Stimulated activated CD4-positive, alpha-beta T cell treated with anti-CD3 and anti-CD28 coated beads, Interleukin-1b, Interleukin-23, amount 100 ng/mL, for 4 hours (primary cell): ENCODE data around the gene ASCL5.
A peak's percentile ranks its signal among the peaks of the same experiment; 100 is the strongest.

ENCODE experiments used
- DNase-seq, 2 donors: peaks; one replicate each; pipeline ENCODE4 v3.0.0-alpha.2; 2020; ENCODE audit warnings: low read depth in 2 of 2

ASCL5 gene

DNA sequence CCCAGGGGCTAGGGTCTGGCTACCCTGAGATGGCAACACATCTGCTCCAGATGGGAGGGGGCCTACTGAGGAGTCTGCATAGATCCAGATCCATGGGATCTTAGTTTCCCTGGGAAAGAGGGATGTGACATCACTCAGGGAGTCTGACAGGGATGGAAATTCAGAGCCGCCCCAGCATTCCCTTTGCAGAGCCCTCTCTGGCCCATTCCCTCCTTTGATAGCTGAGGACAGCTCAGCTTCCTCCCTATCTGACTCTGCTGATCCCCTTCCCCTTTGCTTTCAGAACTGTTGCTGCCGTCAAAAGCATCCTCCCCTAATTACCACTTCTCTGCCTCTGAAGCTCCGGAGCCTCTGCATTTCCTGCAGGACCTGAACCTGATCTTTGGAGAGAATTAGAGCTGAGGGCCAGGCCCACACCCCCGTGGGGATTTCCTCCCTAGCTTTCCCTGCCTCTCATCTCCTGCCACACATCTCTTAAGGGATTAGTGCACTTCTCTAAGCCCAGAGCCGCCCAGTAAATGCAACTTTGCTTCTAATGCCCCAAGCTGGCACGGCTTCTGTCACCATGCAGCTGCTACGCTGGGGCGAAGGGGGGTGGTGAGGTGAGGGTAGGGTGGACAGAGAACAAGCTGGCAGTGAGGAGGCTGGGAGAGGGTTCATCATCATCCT, 9.5 kb upstream of the ASCL5 start:
- no peak for DNase-seq

GRCh38 chr1:201134405-201134804, 7.4 kb upstream of the ASCL5 start:
- no peak for DNase-seq

GRCh38 chr1:201131398-201131797, 4.4 kb upstream of the ASCL5 start:
- no peak for DNase-seq

- DNase-seq = no peak
Measured at GRCh38 chr1:201128962-201129361, 2.0 kb upstream of the ASCL5 start.

GRCh38 chr1:201128476-201128875, 1.5 kb upstream of the ASCL5 start:
- no peak for DNase-seq

GRCh38 chr1:201127755-201128455, 921 bp upstream of the ASCL5 start:
- DNase-seq = no peak

DNA sequence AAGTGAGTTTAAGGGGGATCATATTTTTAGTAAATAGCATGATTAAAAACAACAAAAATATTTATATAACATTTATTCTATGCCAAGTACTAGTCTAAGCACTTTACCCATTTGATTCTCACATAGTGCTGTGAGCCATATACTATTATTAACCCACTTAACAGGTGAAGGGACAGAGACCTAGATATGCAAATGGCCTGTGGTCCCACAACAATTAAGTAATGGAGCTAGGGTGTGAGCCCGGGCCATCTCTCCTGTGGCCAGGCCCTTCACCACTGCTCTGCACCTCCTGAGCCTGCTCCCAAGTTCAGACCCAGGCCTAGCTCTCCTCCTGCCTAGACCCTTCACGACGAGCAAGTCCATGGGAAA, 537 bp downstream of the ASCL5 start:
- DNase-seq = no peak

DNA sequence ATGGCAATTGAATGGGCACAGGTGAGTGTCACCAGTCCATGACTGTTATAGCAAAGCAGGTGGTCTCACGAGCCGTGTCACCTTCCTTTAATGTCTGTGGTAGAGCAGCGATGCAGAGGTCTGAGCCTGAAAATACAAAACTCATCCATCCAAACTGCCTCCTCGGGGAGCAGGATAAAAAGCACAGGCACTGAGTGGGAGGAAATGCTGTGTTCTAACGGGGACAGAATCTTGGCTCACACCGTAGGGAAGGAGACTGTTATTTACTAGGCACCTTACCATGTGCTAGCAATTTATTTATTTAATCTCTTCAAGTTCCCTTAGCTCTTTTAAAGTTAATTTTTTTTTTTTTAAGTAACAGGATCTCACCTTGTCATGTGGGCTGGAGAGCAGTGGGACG, 1.2 kb downstream of the ASCL5 start:
- DNase-seq = no peak

GRCh38 chr1:201125019-201125418, 2.0 kb downstream of the ASCL5 start:
- DNase-seq = no peak

DNA sequence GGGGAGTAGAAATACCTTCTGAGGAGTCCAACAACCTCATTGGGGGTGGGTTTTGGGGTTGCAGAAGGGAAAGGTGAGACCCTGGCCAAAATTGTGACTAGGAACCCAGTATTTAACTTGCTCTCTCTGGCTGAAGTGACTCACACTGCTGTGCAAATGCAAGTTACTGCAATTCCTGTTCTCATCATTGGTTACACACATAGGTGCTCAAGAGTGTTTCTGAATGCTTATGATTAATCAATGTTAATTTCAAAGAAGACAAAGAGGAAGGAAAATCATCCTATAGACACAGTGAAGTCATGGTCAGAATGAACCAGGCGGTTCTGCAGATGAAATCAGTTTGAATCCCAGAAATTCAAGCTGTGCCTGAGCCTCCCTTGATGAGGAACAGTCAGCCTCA, 3.1 kb downstream of the ASCL5 start:
- DNase-seq = no peak

GRCh38 chr1:201122321-201122957, 4.5 kb downstream of the ASCL5 start:
- no peak for DNase-seq

GRCh38 chr1:201119206-201120197, 7.5 kb downstream of the ASCL5 start:
- peak; percentile 31 to 33 for DNase-seq

GRCh38 chr1:201116091-201116490, 10.9 kb downstream of the ASCL5 start:
- DNase-seq = no peak

- no peak for DNase-seq
Measured at GRCh38 chr1:201115390-201115937, 11.5 kb downstream of the ASCL5 start.

GRCh38 chr1:201114245-201115131, 12.5 kb downstream of the ASCL5 start:
- DNase-seq = peak; percentile 48 to 58

DNA sequence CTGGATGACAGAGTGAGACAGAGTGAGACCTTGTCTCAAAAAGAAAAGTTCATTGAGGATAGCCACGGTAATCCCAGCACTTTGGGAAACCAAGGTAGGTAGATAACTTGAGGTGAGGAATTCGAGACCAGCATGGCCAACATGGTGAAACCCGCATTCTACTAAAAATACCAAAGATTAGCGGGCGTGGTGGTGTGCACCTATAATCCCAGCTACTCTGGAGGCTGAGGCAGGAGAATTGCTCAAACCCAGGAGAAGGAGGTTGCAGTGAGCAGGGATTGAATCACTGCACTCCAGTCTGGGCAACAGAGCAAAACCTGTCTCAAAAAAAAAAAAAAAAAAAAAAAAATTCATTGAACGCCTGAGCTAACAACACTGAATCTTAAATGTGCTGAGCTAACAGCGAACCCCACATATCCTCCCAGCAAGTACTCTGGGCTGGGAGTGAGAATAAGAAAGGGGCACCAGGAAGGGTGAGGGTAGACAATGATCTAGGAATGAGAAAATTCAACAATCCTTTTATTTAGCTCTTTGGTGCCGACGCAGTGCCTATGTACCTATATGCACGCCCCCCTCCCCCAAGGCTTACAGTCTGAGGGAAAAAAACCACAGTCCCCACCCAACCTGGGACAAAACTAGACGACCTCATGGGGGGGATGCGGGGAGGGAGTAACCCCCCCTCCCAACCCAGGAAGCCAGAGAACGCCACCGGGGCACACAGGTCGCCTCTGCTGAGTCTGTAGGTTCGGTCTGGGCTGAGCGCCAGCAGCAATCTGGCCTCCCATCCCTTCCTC, 13.3 kb downstream of the ASCL5 start:
- DNase-seq = no peak

GRCh38 chr1:201112926-201113325, 14.1 kb downstream of the ASCL5 start:
- no peak for DNase-seq

- DNase-seq = no peak
Measured at GRCh38 chr1:201112173-201112731, 14.7 kb downstream of the ASCL5 start, which contains the start of gene CACNA1S. CACNA1S (minus strand) TSS chr1:201112426; CDS start chr1:201112339, 87 bp downstream.

- DNase-seq = no peak
Measured at GRCh38 chr1:201111672-201112071, 15.3 kb downstream of the ASCL5 start.
